NT2/D1 (cell line): ENCODE results near the gene TXN.

Experiments
- DNase-seq: peaks from one replicate; pipeline ENCODE4 v3.0.0-alpha.2; 2011; ENCODE audit warnings: low read depth, low spot score
- H3K27me3 ChIP-seq: 2 replicates; pipeline ENCODE4 v1.6.0; 2011; ENCODE audit warnings: mild to moderate bottlenecking; ENCODE audit not compliant: insufficient read length, insufficient read depth
- H3K36me3 ChIP-seq: 2 replicates; pipeline ENCODE4 v1.6.1; 2011; ENCODE audit warnings: mild to moderate bottlenecking, low read length, mixed read lengths; ENCODE audit not compliant: insufficient read depth, insufficient read length
- H3K4me1 ChIP-seq: 2 replicates; pipeline ENCODE4 v1.5.1; 2011; ENCODE audit not compliant: insufficient read depth, insufficient read length
- H3K4me3 ChIP-seq: 2 replicates; pipeline ENCODE4 v1.5.1; 2011; ENCODE audit warnings: low read depth; ENCODE audit not compliant: insufficient read length
- H3K9ac ChIP-seq: 2 replicates; pipeline ENCODE4 v1.6.0; 2011; ENCODE audit warnings: low read depth; ENCODE audit not compliant: insufficient read length
- H3K9me3 ChIP-seq: 2 replicates; pipeline ENCODE4 v1.5.1; 2011; ENCODE audit warnings: mild to moderate bottlenecking, low read length; ENCODE audit not compliant: insufficient read depth
- SUZ12 ChIP-seq: IDR thresholded peaks from 2 replicates; pipeline ENCODE4 v1.6.1; 2011; ENCODE audit not compliant: insufficient read length, insufficient read depth; ENCODE audit errors: extremely low read depth
- YY1 ChIP-seq: IDR thresholded peaks from 2 replicates; pipeline ENCODE4 v1.6.1; 2011; ENCODE audit not compliant: insufficient read length, insufficient read depth
- ZNF274 ChIP-seq: IDR thresholded peaks from 2 replicates; pipeline ENCODE4 v1.6.1; 2011; ENCODE audit warnings: mild to moderate bottlenecking, low read depth, low read length

Gene TXN

DNA sequence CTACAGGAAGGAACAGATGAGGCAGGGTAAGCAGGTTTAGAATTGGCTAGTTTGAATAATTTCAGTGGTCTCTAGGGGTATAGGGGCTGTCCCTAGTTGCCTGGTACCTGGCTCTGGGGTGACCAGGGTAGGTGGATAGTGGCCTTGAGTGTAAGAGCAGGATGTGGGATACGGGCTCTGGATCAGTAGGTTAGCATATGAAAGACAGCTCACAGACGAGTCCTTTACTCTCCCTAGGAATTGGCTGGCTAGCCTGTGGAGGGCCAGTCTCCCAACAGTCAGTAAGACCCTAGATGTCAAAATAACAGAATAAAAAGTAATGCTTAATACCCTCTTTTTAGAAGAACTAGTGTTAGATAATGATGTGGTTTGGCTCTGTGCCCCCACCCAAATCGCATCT, 31.7 kb downstream of the TXN start:
- no peak overlapping the region for H3K9ac ChIP-seq
- no peaks in the 10 kb centered on the region for H3K4me1 ChIP-seq
- H3K4me3 ChIP-seq, result no peak overlapping the region
- TF ChIP-seq YY1, result no peak
- H3K9me3 ChIP-seq, result peaks cover 23% of the 10 kb centered on the region
- DNase-seq, result peak; percentile 3
- H3K36me3 ChIP-seq, result no peaks in the 10 kb centered on the region
- no peaks in the 10 kb centered on the region for H3K27me3 ChIP-seq

DNA sequence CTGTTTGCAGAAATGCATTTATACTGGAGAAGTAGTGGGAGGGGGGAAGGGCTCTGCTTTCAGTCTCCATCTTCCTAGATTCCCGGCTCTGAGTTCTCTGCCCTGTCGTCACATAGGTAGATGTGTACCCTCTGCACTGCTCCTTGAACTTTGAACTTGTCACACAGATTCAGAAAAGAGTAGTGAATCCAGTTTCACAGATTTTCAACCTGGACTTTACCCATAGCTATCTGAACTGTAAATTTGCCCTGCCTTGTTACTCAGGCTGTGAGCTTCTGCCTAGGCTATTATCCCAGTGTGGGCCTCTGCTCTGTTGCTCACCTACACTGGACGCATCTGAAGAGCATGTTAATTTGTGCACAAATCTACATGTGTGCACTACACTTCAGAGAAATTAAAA, 35.5 kb downstream of the TXN start:
- TF ChIP-seq ZNF274 (no peak), YY1 (no peak), SUZ12 (no peak)
- Histone ChIP-seq H3K36me3 (no peaks in the 10 kb centered on the region), H3K4me3 (no peak overlapping the region), H3K9me3 (peaks cover 23% of the 10 kb centered on the region), H3K4me1 (peaks cover 3% of the 10 kb centered on the region), H3K9ac (no peak overlapping the region), H3K27me3 (no peaks in the 10 kb centered on the region)
- DNase-seq, result no peak

- TF ChIP-seq ZNF274, result no peak
- no peak for TF ChIP-seq YY1
- TF ChIP-seq SUZ12, result no peak
- DNase-seq, result peak; percentile 50
- H3K27me3 ChIP-seq, result no peaks in the 10 kb centered on the region
- H3K9me3 ChIP-seq, result peaks cover 4% of the 10 kb centered on the region
- H3K4me1 ChIP-seq, result peaks cover 3% of the 10 kb centered on the region
- H3K9ac ChIP-seq, result no peak overlapping the region
- no peaks in the 10 kb centered on the region for H3K36me3 ChIP-seq
- H3K4me3 ChIP-seq, result no peak overlapping the region
Observed at GRCh38 chr9:110217656-110218099, 38.6 kb downstream of the TXN start.

- Histone ChIP-seq H3K27me3 (no peaks in the 10 kb centered on the region), H3K36me3 (no peaks in the 10 kb centered on the region), H3K9me3 (peaks cover 7% of the 10 kb centered on the region; the same call in 1 of the 2 replicates), H3K9ac (no peak overlapping the region), H3K4me1 (peaks cover 3% of the 10 kb centered on the region), H3K4me3 (no peak overlapping the region)
- DNase-seq, result no peak
- TF ChIP-seq YY1 (no peak), ZNF274 (no peak), SUZ12 (no peak)
Observed at GRCh38 chr9:110214586-110215355, 41.5 kb downstream of the TXN start.

GRCh38 chr9:110214090-110214489, 42.2 kb downstream of the TXN start:
- no peaks in the 10 kb centered on the region for H3K36me3 ChIP-seq
- peaks cover 3% of the 10 kb centered on the region for H3K4me1 ChIP-seq
- H3K27me3 ChIP-seq, result no peaks in the 10 kb centered on the region
- no peak for DNase-seq
- no peak overlapping the region for H3K4me3 ChIP-seq
- no peak overlapping the region for H3K9ac ChIP-seq
- TF ChIP-seq ZNF274 (no peak), SUZ12 (no peak), YY1 (no peak)
- peaks cover 7% of the 10 kb centered on the region; the same call in 1 of the 2 replicates for H3K9me3 ChIP-seq

- H3K9ac ChIP-seq, result no peak overlapping the region
- no peaks in the 10 kb centered on the region for H3K4me1 ChIP-seq
- DNase-seq, result no peak
- no peaks in the 10 kb centered on the region for H3K36me3 ChIP-seq
- peaks cover 7% of the 10 kb centered on the region; the same call in 1 of the 2 replicates for H3K9me3 ChIP-seq
- no peak overlapping the region for H3K4me3 ChIP-seq
- TF ChIP-seq SUZ12, result no peak
- TF ChIP-seq ZNF274, result no peak
- no peak for TF ChIP-seq YY1
- no peaks in the 10 kb centered on the region for H3K27me3 ChIP-seq
Observed at GRCh38 chr9:110213413-110214044, 42.8 kb downstream of the TXN start.

GRCh38 chr9:110208031-110208430, 48.3 kb downstream of the TXN start, which contains the start of gene C9orf152:
Gene C9orf152, minus strand, starts transcription at chr9:110208159. Its CDS starts 580 bp downstream, at chr9:110207579.
- H3K9ac ChIP-seq, result no peak within 1 kb of the TSS
- no peak within 1 kb of the TSS for H3K4me3 ChIP-seq
- no peaks in the 10 kb centered on the region for H3K36me3 ChIP-seq
- H3K4me1 ChIP-seq, result no peaks in the 10 kb centered on the region
- H3K9me3 ChIP-seq, result peaks cover 7% of the 10 kb centered on the region; the same call in 1 of the 2 replicates
- H3K27me3 ChIP-seq, result peaks cover 3% of the 10 kb centered on the region
- no peak for DNase-seq
- TF ChIP-seq ZNF274 (no peak), SUZ12 (no peak), YY1 (no peak)
